Nephron (organoid): ENCODE data around the gene AFDN.
A peak's percentile ranks its signal among the peaks of the same experiment; 100 is the strongest.

Experiments
- H3K27ac Mint-ChIP-seq, 3 experiments: 2 replicates each; pipeline ENCODE4 v1.8.0; 2020; ENCODE audit warnings: mixed read lengths in 3 of 3, mild to moderate bottlenecking in 2 of 3, moderate library complexity in 1 of 3
- H3K27me3 Mint-ChIP-seq: 2 replicates; pipeline ENCODE4 v1.8.0; 2021; ENCODE audit warnings: low read depth, mild to moderate bottlenecking, moderate library complexity, mixed read lengths
- H3K36me3 Mint-ChIP-seq: 2 replicates; pipeline ENCODE4 v1.8.0; 2020; ENCODE audit warnings: low read depth, mixed read lengths
- H3K4me1 Mint-ChIP-seq: 2 replicates; pipeline ENCODE4 v1.8.0; 2020; ENCODE audit warnings: mixed read lengths
- H3K4me3 Mint-ChIP-seq, 3 experiments: 2 replicates each; pipeline ENCODE4 v1.8.0; 2020; ENCODE audit warnings: mild to moderate bottlenecking in 3 of 3, mixed read lengths in 3 of 3, moderate library complexity in 2 of 3
- H3K9me3 Mint-ChIP-seq: 2 replicates; pipeline ENCODE4 v1.8.0; 2020; ENCODE audit warnings: mixed read lengths
- TF ChIP-seq, protein P1 (sequence below), 3 experiments: fragments of 200-600 bp; sonication (generic); IDR thresholded peaks; one replicate each; pipeline ENCODE4 v1.5.0; 2021; ENCODE audit warnings: antibody characterized with exemption in 3 of 3; ENCODE audit not compliant: unreplicated experiment in 3 of 3

Gene AFDN, protein sequence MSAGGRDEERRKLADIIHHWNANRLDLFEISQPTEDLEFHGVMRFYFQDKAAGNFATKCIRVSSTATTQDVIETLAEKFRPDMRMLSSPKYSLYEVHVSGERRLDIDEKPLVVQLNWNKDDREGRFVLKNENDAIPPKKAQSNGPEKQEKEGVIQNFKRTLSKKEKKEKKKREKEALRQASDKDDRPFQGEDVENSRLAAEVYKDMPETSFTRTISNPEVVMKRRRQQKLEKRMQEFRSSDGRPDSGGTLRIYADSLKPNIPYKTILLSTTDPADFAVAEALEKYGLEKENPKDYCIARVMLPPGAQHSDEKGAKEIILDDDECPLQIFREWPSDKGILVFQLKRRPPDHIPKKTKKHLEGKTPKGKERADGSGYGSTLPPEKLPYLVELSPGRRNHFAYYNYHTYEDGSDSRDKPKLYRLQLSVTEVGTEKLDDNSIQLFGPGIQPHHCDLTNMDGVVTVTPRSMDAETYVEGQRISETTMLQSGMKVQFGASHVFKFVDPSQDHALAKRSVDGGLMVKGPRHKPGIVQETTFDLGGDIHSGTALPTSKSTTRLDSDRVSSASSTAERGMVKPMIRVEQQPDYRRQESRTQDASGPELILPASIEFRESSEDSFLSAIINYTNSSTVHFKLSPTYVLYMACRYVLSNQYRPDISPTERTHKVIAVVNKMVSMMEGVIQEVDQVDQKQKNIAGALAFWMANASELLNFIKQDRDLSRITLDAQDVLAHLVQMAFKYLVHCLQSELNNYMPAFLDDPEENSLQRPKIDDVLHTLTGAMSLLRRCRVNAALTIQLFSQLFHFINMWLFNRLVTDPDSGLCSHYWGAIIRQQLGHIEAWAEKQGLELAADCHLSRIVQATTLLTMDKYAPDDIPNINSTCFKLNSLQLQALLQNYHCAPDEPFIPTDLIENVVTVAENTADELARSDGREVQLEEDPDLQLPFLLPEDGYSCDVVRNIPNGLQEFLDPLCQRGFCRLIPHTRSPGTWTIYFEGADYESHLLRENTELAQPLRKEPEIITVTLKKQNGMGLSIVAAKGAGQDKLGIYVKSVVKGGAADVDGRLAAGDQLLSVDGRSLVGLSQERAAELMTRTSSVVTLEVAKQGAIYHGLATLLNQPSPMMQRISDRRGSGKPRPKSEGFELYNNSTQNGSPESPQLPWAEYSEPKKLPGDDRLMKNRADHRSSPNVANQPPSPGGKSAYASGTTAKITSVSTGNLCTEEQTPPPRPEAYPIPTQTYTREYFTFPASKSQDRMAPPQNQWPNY (N-terminal part only)

DNA sequence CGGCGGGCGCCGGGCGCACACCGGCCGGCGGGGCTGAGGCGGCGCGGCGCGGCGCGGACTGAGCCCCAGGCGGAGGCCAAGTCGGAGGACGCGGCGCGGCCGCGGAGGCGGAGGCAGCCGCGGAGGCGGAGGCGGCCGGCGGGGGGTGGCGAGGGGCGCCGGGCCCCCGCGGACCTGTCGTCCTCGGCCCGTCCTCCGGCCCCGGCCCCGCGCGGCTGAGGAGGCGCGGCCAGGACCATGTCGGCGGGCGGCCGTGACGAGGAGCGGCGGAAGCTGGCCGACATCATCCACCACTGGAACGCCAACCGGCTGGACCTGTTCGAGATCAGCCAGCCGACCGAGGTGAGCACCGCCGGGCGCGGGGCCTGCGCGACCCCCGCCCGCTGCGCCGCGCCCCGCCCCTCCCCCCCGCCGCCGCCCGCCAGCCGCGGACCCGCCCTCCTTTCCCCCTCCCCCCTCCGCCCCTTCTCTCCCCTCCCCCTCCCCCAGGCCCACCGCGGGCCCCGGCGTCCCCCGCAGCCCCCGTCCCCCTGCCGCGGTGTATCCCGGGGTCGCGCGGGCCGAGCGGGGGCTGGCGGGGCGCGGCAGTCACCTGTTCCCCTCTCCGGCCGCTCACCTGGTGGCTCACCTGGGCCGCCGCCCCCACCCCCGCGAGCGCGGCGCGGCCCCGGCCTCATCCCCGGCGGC lies at the start of gene AFDN:
TSS of gene AFDN (plus strand) at position 16 of the 687 bp plus-strand sequence. CDS start at position 238, 222 bp downstream.
- Mint-ChIP-seq H3K4me3 (peak within 1 kb of the TSS; percentile 95 to 99 (median 97)), H3K27ac (peak within 1 kb of the TSS; percentile 85 to 96 (median 96)), H3K9me3 (no peaks in the 10 kb centered on the region), H3K4me1 (peaks cover 45% of the 10 kb centered on the region), H3K27me3 (peaks cover 10% of the 10 kb centered on the region), H3K36me3 (peaks cover 2% of the 10 kb centered on the region)
- TF ChIP-seq, protein P1, sequence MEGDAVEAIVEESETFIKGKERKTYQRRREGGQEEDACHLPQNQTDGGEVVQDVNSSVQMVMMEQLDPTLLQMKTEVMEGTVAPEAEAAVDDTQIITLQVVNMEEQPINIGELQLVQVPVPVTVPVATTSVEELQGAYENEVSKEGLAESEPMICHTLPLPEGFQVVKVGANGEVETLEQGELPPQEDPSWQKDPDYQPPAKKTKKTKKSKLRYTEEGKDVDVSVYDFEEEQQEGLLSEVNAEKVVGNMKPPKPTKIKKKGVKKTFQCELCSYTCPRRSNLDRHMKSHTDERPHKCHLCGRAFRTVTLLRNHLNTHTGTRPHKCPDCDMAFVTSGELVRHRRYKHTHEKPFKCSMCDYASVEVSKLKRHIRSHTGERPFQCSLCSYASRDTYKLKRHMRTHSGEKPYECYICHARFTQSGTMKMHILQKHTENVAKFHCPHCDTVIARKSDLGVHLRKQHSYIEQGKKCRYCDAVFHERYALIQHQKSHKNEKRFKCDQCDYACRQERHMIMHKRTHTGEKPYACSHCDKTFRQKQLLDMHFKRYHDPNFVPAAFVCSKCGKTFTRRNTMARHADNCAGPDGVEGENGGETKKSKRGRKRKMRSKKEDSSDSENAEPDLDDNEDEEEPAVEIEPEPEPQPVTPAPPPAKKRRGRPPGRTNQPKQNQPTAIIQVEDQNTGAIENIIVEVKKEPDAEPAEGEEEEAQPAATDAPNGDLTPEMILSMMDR (IDR thresholded peaks at IDR 0.05; ENCODE audit: unreplicated experiment in 3 of 3) = no peak

DNA sequence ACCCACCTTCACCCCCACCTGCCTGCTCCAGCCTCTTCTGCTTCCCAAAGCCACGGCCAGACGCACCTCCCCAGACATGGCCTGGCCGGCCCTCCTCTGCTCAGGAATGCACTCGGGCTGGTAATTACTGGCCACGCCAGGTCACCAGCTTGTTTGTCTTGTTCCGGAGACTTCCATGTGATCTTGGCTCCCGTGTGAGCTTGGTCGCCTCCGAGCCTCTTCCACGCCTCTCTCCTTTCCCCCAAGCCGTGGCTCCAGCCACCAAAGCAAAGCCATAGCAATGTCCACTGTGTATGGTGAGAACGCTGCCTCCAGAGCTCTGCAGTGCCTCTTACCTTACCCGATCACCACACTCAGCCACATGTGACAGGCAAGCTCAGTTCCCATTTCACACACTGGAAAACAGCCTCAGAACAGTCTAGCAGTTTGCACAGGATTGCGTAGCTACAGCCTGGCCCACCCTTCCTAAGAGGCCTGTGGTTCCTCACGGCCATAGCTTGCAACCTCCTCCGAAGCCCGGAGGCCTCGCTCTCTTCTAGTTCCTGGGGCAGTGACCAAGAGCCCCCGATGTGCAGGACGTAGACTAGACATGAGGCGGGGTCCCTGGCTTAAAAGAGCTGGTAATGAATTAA lies 48.1 kb upstream of the AFDN start:
- no peak overlapping the region for H3K4me3 Mint-ChIP-seq
- H3K9me3 Mint-ChIP-seq = no peaks in the 10 kb centered on the region
- no peaks in the 10 kb centered on the region for H3K4me1 Mint-ChIP-seq
- H3K27ac Mint-ChIP-seq = no peak overlapping the region
- no peaks in the 10 kb centered on the region for H3K36me3 Mint-ChIP-seq
- H3K27me3 Mint-ChIP-seq = peaks cover 14% of the 10 kb centered on the region
- TF ChIP-seq, protein P1 (IDR thresholded peaks at IDR 0.05; ENCODE audit: unreplicated experiment in 3 of 3) = no peak

DNA sequence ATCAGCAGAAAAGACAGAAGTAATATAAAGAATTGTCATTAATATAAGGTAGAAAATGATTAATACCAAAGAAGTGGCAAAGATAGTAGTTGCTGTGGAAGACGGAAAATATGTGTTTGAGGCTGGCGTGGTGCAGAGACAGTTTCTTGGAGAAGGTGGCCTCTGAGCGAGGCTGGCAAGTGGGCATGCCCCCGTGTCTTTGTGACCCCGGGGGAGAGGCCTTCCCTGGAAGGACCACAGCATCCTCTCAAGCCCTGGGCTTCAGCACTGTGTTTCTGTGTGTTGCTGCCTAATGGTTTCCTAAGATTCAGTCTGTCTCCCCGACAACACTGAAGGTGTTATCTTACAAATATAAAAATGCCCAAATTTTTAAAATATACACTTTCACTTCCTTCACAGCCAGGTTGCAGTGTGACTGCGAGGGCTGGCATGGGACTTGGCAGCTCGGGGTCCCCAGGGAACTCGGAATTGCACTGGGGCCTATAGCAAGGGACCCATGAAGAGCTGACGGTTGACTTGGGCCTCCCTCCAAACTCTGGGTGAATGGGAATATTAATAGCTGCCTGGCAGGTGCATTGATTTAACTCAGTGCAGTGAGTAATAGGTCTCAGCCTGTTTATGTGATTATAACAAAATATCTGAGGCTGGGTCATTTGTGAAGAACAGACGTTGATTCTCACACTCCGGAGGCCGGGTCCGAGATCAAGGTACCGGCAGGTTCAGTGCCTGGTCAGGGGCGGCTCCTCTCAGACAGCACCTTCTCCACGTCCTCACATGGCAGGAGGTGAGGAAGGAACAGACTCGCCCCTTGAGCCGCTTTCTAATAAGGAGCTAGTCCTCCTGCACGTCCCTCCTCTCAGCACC lies 47.4 kb upstream of the AFDN start:
- TF ChIP-seq, protein P1 (IDR thresholded peaks at IDR 0.05; ENCODE audit: unreplicated experiment in 3 of 3) = no peak
- Mint-ChIP-seq H3K27ac (no peak overlapping the region), H3K27me3 (peaks cover 14% of the 10 kb centered on the region), H3K4me3 (no peak overlapping the region), H3K4me1 (no peaks in the 10 kb centered on the region), H3K9me3 (no peaks in the 10 kb centered on the region), H3K36me3 (no peaks in the 10 kb centered on the region)

DNA sequence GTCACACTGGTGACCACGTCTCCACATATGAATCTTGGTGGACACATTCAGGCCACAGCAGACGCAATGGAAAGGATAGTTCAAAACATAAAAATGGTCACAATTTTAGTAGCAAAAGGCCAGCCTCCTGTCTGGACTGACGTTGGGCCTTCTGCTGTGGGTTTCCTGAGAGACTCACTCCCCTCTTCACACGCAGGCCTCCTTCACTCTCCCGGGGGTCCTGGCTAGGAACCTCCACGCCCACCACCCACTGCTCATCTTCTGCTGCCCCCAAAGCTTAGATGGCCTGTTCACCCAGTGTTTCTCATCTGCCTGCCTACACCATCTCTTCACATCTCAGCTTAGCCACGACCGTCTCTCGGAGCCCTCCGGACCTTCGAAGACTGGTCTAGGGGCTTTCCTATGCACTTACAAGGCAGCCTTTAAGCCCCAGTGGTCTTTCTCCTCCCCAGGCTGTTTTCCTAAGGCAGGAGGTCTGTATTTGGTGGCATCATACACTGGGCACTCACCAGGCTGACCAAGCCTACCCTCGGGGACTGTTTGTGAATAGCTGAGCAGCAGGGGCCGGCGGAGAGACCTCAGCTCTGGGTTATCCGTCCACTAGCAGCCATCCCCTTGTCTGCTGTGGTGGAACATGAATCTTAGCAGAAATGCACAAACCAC lies 46.6 kb upstream of the AFDN start:
- Mint-ChIP-seq H3K27ac (no peak overlapping the region), H3K27me3 (peaks cover 14% of the 10 kb centered on the region), H3K36me3 (no peaks in the 10 kb centered on the region), H3K4me3 (no peak overlapping the region), H3K9me3 (no peaks in the 10 kb centered on the region), H3K4me1 (no peaks in the 10 kb centered on the region)
- TF ChIP-seq, protein P1 (IDR thresholded peaks at IDR 0.05; ENCODE audit: unreplicated experiment in 3 of 3) = no peak
